ENCODE data around the gene PARP11.
"Not testable (repeated sequence)": the region's sequence is repeated elsewhere in the genome, so short reads cannot be mapped to it uniquely, and the experiment has no call there.

Gene PARP11

DNA sequence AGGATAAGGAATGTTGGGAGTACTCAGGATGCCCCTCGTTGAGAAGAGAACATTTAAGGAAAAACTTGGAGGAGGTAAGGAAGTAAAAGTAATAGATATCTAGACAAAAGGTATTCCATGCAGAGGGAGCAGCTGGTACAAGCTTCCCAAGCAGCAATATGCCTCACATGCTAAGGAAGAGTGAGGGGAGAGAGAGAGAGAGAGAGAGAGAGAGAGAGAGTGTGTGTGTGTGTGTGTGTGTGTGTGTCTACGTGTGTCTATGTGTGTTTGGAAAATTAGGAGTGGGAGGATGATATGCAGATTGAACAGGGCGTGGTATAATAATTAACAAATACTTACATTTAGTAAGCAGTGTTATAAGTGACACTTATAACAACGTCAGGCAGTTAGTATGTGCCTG, 9.2 kb upstream of the PARP11 start:
- no peak for DNase-seq

DNA sequence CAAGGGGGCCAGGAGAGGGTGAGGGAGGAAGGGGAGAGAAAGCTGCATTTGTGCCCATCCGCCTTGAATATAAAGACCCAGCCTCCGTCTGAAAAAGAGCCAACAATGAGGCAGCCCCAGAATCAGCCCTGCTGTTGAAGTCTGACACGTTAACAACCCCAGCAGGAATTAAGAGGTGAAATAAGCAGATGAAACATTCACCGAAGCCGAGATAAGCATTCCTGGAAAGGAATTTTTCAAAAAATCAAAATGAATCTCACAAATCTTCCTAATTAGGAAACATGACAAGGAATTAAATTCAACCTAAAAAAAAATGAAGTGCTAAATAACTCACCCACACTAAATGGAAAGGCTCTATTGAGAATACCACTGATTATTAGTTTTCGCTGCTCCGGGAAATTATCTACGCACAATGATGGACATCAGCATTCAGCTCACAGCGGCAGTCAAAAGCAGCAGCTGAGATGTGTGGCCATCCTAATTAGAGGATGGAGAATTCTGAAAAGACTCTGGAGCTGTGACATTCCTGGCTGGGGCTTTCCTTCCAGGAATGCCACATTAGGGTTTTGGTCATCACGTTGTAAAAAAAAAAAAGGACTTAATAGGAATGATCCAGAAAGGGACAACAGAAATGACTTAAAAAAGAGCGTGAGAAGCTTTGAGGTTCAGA, 8.2 kb upstream of the PARP11 start:
- no peak for DNase-seq

DNA sequence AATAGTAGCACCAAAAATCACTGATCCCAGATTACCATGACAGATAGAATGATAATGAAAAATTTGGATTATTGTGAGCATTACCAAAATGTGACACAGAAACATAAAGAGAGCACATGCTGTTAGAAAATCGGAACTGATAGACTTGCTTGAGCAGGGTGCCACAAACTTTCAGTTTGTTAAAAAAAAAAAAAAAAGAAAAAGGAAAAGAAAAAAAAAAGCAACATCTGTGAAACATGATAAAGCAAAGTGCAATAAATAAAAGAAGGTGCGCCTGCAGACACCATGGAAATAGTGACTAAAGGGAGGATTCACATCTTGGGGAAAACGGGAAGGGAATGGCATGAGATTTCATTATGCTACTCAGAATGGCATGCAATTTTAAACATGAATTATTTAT, 6.6 kb upstream of the PARP11 start:
- DNase-seq, result no peak

DNA sequence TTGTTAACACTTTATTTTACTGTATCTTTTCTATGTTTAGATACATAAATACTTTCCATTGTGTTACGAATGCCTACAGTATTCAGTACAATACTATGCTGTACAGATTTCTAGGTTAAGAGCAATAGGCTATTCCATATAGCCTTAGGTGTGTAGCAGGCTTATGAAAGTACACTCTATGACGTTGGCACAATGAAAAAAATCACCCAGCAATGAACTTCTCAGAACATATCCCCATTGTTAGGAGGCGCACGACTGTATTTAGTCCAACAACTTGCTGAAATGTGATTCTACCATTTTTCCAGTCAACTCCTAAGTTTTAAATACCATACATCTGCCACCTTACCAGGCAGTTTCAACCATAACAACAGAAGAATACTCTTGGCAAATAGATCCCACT, 1.8 kb downstream of the PARP11 start:
- no peak for DNase-seq

DNA sequence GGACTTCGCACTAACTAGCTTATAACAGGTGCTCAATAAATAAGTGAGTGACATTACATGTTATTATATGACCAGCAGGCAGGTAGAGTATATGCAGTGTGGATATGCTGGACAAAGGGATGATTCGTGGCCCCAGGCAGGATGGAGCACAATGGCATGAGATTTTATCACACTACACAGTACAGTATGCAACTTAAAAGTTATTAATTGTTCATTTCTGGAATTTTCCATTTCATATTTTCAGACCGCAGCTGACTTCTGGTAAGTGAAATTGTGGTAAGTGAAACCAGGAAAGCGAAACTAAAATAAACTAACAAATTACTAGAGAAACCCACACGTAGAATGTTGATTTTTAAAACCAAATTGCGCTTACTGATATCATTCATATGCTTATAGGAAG, 3.3 kb downstream of the PARP11 start:
- DNase-seq, result no peak

DNA sequence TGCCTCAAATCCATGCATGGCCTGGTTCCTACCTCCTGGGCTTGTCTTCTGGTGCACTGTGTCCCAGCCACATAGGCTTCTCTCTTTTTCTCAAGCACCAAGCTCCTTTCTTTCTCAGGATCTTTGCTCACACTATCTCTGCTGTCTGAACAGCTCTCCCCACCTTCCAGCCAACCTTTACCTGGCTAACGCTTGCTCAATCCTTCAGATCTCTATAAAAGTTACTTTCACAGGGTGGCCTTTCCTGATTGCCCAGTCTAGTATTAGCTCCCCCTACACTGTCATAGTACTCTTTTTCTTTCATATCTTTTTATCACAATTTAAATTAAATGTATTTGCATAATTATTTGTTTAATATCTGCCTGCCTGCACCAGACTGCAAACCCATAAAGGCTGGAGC, 3.8 kb downstream of the PARP11 start:
- DNase-seq, result no peak

DNA sequence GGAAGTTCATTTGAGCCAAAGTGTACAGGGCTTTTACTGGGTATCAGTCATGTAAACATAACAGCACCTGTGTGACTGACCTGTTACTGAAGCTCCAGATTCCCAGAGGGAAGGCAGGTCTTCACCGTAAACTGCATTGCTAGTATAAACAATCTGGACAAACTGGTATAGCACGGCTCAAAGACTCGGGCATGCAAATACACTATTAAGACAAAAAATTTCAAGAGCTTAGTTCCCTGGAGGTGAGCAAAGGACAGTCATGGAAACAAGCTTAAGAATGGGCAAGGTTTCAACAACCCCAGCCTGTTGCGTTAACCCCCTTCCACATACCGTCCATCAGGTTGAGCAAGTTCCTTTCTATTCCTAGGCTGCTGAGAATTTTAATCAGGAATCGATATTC, 9.4 kb downstream of the PARP11 start:
- DNase-seq, result no peak

DNA sequence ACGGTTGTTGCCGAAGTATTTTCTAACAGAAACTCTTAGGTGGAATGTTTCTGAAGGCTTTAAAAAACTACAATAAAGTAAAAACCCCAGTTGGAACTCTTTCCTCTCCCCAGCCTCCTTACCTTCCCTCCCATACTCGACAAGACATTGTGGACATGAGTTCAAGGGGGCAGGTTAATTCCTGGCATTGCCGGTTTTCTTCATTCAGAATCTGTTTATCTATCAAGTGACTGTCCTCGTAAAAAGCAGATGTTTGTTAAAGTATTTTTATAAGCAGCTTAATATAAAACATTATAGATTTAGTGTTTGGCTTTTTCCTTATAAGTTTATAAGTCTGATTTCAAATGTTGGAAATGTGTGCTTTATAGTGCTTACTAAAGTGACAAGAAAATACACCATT, 30.7 kb downstream of the PARP11 start:
- no peak for DNase-seq

DNA sequence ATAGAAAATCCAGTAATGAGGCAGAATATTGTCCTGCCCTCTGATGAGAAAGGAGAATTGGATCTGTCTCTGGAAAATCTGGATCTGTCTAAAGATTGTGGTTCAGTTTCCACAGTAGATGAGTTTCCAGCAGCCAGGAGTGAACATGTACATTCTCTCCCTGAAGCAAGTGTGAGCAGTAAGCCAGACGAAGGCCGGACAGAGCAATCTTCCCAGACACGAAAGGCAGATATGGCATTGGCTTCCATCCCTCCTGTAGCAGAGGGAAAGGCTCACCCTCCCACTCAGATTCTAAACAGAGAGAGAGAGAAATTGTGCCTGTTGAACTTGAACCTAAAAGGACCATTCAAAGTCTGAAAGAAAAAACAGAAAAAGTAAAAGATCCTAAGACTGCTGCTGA, 31.4 kb downstream of the PARP11 start:
- no peak for DNase-seq

DNA sequence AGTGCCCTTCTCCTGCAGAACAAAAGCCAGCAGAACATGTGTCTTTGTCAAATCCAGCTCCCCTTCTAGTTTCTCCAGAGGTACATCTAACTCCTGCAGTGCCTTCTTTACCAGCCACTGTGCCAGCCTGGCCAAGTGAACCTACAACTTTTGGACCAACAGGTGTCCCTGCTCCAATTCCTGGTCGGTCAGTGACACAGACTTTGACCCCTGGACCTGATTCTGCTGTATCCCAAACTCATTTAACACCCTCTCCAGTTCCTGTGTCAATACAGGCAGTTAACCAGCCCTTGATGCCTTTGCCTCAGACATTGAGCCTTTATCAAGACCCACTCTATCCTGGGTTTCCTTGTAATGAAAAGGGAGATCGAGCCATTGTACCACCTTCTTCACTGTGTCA, 32.4 kb downstream of the PARP11 start:
- not testable (repeated sequence) for DNase-seq

DNA sequence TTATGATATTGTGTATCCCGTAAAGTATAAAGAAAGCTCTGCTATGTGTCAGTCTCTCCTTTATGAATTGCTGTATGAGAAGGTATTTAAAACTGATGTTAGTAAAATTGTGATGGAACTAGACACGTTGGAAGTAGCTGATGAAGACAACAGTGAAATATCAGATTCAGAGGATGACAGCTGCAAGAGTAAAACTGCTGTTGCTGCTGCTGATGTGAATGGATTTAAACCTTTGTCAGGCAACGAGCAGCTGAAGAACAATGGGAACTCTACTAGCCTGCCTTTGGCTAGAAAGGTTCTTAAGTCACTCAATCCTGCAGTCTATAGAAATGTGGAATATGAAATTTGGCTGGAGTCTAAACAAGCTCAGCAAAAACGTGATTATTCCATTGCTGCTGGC, 33.5 kb downstream of the PARP11 start:
- DNase-seq, result not testable (repeated sequence)

DNA sequence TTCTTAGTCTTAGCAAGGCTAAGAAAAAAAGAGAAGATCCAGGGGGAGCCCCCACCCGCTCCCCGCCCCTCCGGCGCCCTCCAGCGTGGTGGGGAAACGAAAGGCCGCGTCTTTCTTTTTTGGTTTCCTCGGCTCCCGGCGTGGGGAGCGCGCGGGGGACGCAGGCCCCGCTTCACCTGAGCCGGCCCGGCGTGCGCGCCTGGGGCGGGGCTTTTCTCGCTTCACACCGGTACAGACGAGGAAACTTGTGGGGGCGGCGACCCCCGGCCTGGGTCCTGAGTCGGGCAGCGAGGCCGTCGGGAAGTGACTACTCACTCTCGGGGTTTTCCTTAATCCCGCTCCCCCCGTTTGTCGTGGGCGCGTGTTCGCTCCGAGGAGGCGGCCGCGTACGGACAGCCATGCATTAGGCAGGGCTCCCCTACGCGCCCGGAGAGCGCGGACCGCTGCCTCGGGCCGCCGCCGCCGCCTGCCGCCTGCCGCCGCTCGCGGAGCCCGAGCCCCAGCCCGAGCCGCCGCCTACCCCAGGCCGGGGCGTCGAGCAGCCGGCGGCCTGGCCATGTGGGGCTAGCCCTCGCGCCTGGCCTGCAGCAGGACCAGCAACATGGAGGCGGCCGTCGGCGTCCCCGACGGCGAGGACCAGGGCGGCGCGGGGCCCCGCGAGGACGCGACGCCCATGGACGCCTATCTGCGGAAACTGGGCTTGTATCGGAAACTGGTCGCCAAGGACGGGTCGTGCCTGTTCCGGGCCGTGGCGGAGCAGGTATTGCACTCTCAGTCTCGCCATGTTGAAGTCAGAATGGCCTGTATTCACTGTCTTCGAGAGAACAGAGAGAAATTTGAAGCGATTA, 34.3 kb downstream of the PARP11 start:
- DNase-seq, result not testable (repeated sequence)

DNA sequence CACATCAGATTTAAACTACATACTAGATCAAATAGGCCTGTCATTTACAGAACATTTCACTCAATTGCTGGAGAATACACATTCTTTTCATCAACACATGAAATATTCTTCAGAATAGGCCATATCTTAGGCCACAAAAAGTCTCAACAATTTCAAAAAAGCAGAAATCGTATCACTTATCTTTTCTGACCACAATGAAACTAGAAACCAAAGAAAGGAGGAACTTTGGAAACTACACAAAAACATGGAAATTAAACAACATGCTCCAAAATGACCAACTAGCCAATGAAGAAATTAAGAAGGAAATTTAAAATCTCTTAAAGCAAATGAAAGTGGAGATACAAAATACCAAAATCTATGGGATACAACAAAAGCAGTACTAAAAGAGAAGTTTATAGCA, 35.1 kb downstream of the PARP11 start:
- DNase-seq, result no peak

DNA sequence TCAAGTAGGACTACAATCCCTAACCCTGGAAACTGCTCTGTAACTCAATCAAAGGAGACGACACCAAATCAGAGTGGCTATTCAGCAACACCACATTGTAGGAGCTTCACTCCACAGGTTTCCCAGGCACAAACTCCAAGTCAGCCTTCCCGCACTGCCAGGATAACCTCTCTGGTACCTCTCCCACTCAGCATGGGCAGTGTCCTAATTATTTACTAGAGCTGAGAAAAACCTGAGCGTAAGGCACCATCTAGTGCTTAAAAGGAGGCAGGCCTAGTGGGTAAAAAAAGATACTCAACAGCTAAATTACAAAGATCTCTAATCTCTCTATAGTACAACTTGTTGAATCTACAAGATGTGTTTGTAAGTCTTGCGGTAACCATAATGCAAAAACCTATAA, 36.1 kb downstream of the PARP11 start:
- DNase-seq, result no peak

DNA sequence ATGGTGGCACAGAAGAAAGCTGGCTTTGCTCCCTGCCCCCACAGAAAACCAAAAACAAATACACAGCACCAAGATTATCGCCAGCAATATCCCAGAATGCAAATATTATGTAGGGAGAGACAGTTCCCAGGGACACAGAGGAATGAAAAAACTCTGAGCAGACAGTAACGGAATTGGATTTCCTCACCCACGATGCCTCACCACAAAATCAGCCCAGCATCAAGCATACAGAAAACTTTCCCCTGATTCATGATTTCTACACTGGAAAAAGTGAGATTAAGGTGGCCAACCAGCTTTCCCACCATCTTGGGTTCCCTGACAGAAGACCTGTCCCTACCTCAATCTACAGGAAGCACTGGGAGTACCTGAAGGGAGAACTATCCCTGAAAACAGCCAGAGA, 36.6 kb downstream of the PARP11 start:
- DNase-seq, result no peak

DNA sequence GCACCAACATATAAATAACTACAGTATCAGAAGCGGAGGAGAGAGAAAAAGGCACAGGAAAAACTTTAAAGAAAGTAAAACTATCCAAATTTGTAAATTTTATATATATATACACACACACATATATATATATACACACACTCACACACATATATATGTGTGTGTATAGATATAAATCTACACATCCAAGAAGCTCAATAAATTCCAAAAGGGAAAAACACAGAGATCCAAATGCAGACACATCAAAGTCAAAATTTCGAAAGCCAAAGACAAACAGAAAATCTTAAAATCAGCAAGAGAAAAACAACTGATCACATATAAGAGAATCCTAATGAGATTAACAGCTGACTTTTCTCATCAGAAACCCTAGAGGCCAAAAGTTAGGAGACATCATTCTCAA, 37.3 kb downstream of the PARP11 start:
- no peak for DNase-seq

DNA sequence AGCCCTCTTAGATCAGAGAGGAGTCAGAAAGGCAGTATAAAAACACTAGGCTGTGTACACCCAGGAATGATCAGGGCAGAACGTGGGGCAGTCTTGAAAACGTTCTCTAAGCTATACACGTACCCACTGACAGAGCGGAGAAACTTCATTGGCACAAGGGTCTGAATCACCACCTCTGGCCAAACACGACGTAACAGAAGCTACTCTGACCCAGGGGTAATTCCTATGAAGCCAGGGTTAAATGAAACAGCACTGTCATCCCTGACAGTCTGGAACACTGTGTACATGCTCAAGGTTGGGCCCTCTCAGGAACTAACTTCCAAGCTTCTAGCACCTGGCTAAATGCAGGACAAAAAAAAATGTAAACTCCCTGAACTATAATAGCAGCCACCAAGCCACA, 38.4 kb downstream of the PARP11 start:
- DNase-seq, result no peak

DNA sequence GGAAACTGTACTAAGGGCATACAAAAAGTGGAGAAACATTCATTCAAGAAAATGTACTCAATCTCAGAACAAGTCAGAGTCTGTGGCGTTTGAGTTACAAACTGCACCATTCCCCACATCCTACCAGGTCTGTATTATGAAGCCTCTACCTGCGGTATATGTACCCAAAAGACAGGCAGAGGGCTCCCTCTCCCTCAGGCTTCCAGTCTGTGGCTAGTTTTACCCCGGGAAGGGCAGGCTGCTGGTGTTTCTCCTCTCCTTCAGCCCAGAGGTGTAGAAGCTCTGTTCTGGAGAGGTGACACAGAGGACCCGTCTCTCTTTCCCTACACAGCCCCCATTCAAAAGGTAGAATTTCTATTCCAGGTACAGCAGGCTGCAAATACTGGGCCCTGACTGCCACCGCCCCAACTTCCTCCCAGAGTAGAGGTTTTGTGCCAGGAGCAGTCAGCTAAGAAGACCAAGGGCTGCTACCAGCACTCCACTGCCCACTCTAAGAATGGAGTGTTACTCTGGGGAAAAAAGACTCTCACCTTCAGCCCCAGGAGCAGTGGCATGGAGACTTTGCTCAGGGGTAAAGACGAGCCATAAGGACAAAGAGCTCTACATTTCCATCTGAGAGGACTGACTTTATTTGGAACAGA, 39.4 kb downstream of the PARP11 start:
- DNase-seq, result no peak

DNA sequence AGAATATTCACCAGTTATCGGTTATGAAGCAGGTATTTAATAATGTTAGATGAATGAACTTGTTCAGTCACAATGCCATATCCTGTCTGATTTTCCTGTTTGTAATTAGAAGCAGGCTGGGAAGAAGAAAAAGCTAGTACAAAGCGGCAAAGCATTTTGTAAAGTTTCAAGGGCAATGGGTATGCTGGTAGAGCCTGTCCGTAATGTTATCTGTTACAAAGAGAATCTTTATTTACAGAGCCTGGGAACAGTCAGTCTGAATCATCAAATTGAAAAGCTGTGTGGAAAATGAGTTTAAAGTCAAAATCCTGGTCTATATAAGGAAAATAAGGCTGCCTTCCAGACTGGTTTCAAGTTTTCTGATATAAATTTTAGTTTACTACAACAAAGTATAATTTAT, 40.5 kb downstream of the PARP11 start:
- DNase-seq, result no peak

DNA sequence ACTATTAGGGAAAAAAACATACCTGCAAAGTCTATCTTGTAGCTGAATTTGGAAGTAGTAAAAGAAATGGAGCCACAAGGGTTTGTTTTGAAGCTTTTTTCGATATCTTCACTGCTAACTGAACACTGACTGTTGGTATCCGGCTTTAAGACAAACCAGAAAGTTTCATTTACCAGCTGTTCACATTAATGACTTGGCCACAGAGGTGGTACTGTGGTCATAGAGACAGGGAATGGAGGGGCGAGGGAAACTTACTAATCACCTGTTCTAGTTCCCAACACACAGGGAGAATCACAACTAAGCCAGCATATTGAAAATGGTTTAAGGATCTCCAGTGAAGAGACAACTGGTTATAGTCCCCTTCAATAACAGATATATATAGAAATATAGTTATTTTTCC, 44.3 kb downstream of the PARP11 start:
- no peak for DNase-seq

DNA sequence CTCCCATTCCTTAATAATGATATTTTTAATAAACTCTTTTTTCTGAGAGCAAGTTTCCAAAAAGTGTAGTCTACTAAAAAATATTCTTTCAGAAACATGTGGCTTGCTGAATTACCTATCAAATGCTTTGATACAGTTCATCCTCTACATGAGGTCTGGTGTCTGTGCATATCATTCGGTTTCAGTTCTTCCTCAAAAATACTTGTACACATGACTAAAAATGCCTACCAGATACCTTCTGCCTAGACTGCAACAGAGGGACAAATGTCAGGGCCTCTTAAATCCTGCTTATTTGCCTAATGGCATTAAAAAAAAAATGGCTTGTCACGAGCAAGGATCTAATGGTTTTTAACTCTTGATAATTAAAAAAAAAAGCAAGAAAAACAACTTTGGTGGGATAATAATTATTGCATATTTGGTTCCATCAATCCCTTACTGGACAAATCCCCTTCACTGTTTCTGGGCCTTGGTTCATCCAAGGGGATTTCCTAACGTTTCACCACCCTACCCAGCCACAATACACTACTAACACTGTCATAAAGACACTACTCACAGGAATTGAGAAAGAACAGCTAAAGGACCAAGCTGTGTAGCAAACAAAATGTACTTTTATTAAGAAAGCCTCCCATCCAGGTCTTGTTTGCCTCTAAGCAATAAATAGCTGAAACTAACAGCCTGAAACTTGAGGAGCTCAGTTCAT, 45.7 kb downstream of the PARP11 start:
- DNase-seq, result no peak

DNA sequence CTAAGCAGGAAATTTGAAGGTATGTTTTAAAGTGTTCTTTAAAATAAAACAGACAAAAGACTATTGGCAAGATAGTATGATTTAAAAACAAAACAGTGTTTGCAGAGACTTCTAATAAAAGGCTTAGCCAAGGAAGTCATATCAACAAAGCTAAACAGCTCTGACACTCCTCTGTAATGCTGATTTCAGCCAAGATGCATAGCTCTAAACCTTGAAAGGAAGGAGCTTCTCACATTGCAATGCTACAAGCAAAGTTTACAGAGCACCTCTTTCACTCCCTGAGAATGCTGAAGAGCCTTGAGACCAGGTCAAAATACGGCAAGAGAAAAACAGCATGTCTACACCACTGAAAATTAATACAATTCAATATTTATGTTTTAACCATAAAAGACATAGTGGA, 51.8 kb downstream of the PARP11 start:
- DNase-seq, result no peak

DNA sequence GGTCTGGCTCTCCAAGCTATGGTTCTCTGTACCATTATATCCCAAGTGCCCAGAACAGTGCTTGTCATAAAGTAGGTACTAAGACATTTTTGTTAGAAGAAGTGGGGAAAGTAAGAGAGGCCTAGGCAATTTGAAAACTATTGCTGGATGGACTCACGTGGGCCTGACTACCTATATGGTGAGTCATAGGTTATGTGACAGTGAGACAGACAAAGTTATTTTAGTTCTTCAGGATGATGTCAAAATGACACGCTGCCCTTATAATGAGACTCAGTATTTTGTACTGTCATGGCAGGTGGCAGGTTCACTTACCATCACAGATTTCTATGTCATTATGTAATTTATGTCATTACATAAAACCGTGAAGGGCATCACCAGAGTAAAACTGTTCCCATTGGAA, 53.1 kb downstream of the PARP11 start:
- no peak for DNase-seq

DNA sequence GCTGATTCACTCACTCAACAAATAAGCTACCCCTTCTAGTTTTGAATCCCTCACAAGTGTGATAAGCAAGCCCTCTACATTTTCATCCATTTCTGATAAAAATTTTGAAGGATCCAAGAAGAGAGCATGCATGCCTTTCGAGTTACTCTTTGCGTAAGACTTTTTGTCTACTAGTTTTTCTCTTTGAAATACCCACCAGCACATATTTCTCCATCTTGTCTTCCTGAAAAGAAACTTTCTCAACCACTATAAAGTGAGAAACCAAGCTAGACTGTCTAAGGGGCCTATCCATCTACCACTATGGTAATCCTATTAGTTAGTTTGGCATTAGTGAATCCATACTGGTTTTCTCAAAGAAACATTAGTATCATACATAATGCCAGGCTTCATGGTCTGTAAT, 56.9 kb downstream of the PARP11 start:
- no peak for DNase-seq
